ENCODE results near the gene SYNPR.

The SYNPR gene

GRCh38 chr3:63597019-63597418 lies 318.9 kb downstream of the SYNPR start:
- TF ChIP-seq CTCF (IDR thresholded peaks at IDR 0.05; ENCODE audit: low read length) (no peak), EZH2 (IDR thresholded peaks at IDR 0.05; ENCODE audit: borderline replicate concordance, low read length) (no peak)
- Histone ChIP-seq H3K9ac (ENCODE audit: low read length) (no peak overlapping the region), H3K27ac (ENCODE audit: low read depth, low read length, poor library complexity, severe bottlenecking) (no peak overlapping the region), H3K4me3 (ENCODE audit: low read depth, low read length, poor library complexity, severe bottlenecking) (no peak overlapping the region), H3K79me2 (ENCODE audit: insufficient read depth, low read length) (no peaks in the 10 kb centered on the region), H3K9me3 (ENCODE audit: low read length) (no peaks in the 10 kb centered on the region), H3K9me2 (ENCODE audit: low read depth, low read length) (no peaks in the 10 kb centered on the region), H4K20me1 (ENCODE audit: insufficient read depth, low read length) (no peaks in the 10 kb centered on the region), H3K4me2 (ENCODE audit: low read length) (no peak overlapping the region), H2AFZ (ENCODE audit: low read length) (no peak overlapping the region), H3F3A (ENCODE audit: insufficient read depth, low read length) (no peaks in the 10 kb centered on the region), H3K4me1 (ENCODE audit: insufficient read depth, low read length, severe bottlenecking) (no peaks in the 10 kb centered on the region), H3K27me3 (ENCODE audit: insufficient read depth, low read length) (no peaks in the 10 kb centered on the region), H3K36me3 (ENCODE audit: insufficient read depth, low read length) (no peaks in the 10 kb centered on the region)

- Histone ChIP-seq H3K36me3 (ENCODE audit: insufficient read depth, low read length) (no peaks in the 10 kb centered on the region), H2AFZ (ENCODE audit: low read length) (no peak overlapping the region), H3K27ac (ENCODE audit: low read depth, low read length, poor library complexity, severe bottlenecking) (no peak overlapping the region), H3K9me3 (ENCODE audit: low read length) (no peaks in the 10 kb centered on the region), H3K79me2 (ENCODE audit: insufficient read depth, low read length) (no peaks in the 10 kb centered on the region), H3K4me2 (ENCODE audit: low read length) (no peak overlapping the region), H3K4me1 (ENCODE audit: insufficient read depth, low read length, severe bottlenecking) (no peaks in the 10 kb centered on the region), H3F3A (ENCODE audit: insufficient read depth, low read length) (no peaks in the 10 kb centered on the region), H3K9ac (ENCODE audit: low read length) (no peak overlapping the region), H3K4me3 (ENCODE audit: low read depth, low read length, poor library complexity, severe bottlenecking) (no peak overlapping the region), H3K9me2 (ENCODE audit: low read depth, low read length) (no peaks in the 10 kb centered on the region), H4K20me1 (ENCODE audit: insufficient read depth, low read length) (no peaks in the 10 kb centered on the region), H3K27me3 (ENCODE audit: insufficient read depth, low read length) (no peaks in the 10 kb centered on the region)
- no peak for TF ChIP-seq CTCF (IDR thresholded peaks at IDR 0.05; ENCODE audit: low read length)
- TF ChIP-seq EZH2 (IDR thresholded peaks at IDR 0.05; ENCODE audit: borderline replicate concordance, low read length): no peak
These were observed 329.6 kb downstream of the SYNPR start for GRCh38 chr3:63607716-63608115.

DNA sequence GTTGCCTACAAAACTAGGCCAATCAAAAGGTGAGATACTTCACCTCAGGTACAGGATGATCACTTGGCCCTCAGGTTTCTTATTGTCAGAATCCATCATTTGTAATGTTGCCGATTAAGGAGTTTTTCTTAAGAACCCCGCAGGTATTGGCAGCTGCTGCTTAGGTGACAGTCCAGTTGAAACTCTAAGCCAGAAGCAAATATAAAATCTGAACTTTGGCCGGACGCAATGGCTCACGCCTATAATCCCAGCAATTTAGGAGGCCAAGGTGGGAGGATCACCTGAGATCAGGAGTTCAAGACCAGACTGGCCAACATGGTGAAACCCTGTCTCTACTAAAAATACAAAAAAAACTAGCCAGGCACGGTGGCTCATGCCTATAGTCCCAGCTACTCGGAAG lies 331.3 kb downstream of the SYNPR start:
- no peak overlapping the region for H3K27ac ChIP-seq (ENCODE audit: low read depth, low read length, poor library complexity, severe bottlenecking)

More for the DNA sequence above, 331.3 kb downstream of the SYNPR start:
- Histone ChIP-seq H3K4me3 (ENCODE audit: low read depth, low read length, poor library complexity, severe bottlenecking) (no peak overlapping the region), H4K20me1 (ENCODE audit: insufficient read depth, low read length) (no peaks in the 10 kb centered on the region), H3K27me3 (ENCODE audit: insufficient read depth, low read length) (no peaks in the 10 kb centered on the region), H2AFZ (ENCODE audit: low read length) (no peak overlapping the region), H3K9ac (ENCODE audit: low read length) (no peak overlapping the region), H3K9me2 (ENCODE audit: low read depth, low read length) (no peaks in the 10 kb centered on the region), H3K9me3 (ENCODE audit: low read length) (no peaks in the 10 kb centered on the region), H3K36me3 (ENCODE audit: insufficient read depth, low read length) (no peaks in the 10 kb centered on the region), H3F3A (ENCODE audit: insufficient read depth, low read length) (no peaks in the 10 kb centered on the region), H3K79me2 (ENCODE audit: insufficient read depth, low read length) (no peaks in the 10 kb centered on the region), H3K4me1 (ENCODE audit: insufficient read depth, low read length, severe bottlenecking) (no peaks in the 10 kb centered on the region), H3K4me2 (ENCODE audit: low read length) (no peak overlapping the region)
- TF ChIP-seq CTCF (IDR thresholded peaks at IDR 0.05; ENCODE audit: low read length): no peak
- no peak for TF ChIP-seq EZH2 (IDR thresholded peaks at IDR 0.05; ENCODE audit: borderline replicate concordance, low read length)

Measured in OCI-LY1 (cell line).